ENCODE data around the gene GALNT9. TPM values are rescaled to one million over a fixed set of nuclear protein-coding genes. Genes with fewer than 3 reads are reported as not detected.

GALNT9 gene
- total and polyA plus RNA-seq, 8 donors: 0.15 to 3.1 (median 0.19) TPM; not detected in 5

- Histone ChIP-seq H3K27me3 (peaks cover 0 to 48% (median 7%) of the 10 kb centered on the region in 3 donors), H3K36me3 (no peaks in the 10 kb centered on the region), H3K27ac (no peak overlapping the region), H3K4me3 (no peak overlapping the region), H3K9me3 (peaks cover 0 to 40% (median 13%) of the 10 kb centered on the region in 4 donors), H3K4me1 (peaks cover 0 to 17% (median 5%) of the 10 kb centered on the region in 4 donors)
- WGBS, 5 donors: 82 to 91% (median 87%) methylated on average over 12 to 32 of the region's 33 CpGs
- DNase-seq: no peak
- no peak for TF ChIP-seq POLR2A (IDR thresholded peaks at IDR 0.05)
- no peak for TF ChIP-seq POLR2AphosphoS5 (IDR thresholded peaks at IDR 0.05)
- intact Hi-C loops (cut with DNase I; ENCODE audit: low total_unique reads): no loop called here
These were observed 147.7 kb downstream of the GALNT9 start for GRCh38 chr12:132181570-132182200.

- intact Hi-C loops (cut with DNase I; ENCODE audit: low total_unique reads): no loop called here
- Histone ChIP-seq H3K9me3 (peaks cover 0 to 33% (median 6%) of the 10 kb centered on the region in 4 donors), H3K4me1 (peaks cover 0 to 10% (median 7%) of the 10 kb centered on the region in 4 donors), H3K36me3 (no peaks in the 10 kb centered on the region), H3K27me3 (peaks cover 0 to 56% (median 15%) of the 10 kb centered on the region in 3 donors), H3K27ac (no peak overlapping the region), H3K4me3 (no peak overlapping the region)
- WGBS, 5 donors: 83 to 90% (median 88%) methylated on average over 30 of the region's 30 CpGs
- DNase-seq: no peak
- TF ChIP-seq POLR2AphosphoS5 (IDR thresholded peaks at IDR 0.05): no peak
- TF ChIP-seq POLR2A (IDR thresholded peaks at IDR 0.05): no peak
- no peak for TF ChIP-seq EP300 (IDR thresholded peaks at IDR 0.05)
- TF ChIP-seq, protein P1, sequence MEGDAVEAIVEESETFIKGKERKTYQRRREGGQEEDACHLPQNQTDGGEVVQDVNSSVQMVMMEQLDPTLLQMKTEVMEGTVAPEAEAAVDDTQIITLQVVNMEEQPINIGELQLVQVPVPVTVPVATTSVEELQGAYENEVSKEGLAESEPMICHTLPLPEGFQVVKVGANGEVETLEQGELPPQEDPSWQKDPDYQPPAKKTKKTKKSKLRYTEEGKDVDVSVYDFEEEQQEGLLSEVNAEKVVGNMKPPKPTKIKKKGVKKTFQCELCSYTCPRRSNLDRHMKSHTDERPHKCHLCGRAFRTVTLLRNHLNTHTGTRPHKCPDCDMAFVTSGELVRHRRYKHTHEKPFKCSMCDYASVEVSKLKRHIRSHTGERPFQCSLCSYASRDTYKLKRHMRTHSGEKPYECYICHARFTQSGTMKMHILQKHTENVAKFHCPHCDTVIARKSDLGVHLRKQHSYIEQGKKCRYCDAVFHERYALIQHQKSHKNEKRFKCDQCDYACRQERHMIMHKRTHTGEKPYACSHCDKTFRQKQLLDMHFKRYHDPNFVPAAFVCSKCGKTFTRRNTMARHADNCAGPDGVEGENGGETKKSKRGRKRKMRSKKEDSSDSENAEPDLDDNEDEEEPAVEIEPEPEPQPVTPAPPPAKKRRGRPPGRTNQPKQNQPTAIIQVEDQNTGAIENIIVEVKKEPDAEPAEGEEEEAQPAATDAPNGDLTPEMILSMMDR (IDR thresholded peaks at IDR 0.05): no peak
These were observed 148.5 kb downstream of the GALNT9 start for GRCh38 chr12:132180648-132181546.

DNA sequence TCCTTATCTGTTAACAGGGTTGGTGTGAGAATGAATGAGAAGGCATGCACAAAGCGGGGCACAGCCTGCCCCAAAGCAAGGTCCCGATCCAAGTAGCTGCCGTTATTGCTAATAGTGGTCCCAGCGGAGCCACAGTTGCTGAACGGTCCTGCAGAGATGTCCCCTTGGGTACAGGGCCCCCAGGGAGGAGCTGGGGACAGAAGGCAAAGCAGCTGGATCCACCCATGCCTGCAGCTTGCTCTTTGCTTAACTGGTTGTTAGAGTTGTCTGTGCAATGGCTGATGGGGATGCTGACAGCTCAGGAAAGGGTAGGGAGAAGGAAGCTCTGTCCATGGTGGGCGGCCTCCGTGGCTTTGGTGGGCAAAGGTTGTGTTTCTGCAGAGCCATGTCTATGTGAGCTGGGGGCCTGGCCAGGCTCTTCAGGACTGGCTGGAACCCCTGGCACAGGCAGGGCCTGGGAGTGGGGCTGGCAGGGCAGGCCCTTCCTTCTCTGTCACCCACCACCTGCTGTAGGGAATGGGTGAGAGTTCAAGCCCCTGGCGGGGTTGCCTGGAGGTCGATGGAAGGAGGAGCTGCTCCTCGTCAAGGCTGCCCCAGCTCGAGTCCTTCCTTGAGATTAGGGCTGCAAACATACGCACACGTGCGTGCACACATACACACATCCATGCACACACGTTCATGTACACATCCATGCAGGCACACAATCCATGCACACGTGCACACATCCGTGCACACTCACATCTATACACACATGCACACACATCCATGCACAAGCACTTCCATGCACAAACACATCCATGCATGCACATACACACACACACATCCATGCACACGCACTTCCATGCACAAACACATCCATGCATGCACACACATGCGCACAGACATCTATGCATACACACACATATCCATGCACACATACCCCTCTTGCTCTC is 149.7 kb downstream of the GALNT9 start:
- TF ChIP-seq EP300 (IDR thresholded peaks at IDR 0.05) (no peak), POLR2AphosphoS5 (IDR thresholded peaks at IDR 0.05) (no peak), POLR2A (IDR thresholded peaks at IDR 0.05) (no peak)
- TF ChIP-seq, protein P1 (IDR thresholded peaks at IDR 0.05): no peak
- Histone ChIP-seq H3K27ac (no peak overlapping the region), H3K9me3 (peaks cover 0 to 21% (median 2%) of the 10 kb centered on the region in 4 donors), H3K4me3 (no peak overlapping the region), H3K27me3 (peaks cover 0 to 68% (median 23%) of the 10 kb centered on the region in 3 donors), H3K4me1 (peaks cover 0 to 21% (median 15%) of the 10 kb centered on the region in 4 donors), H3K36me3 (no peaks in the 10 kb centered on the region)
- intact Hi-C loops (cut with DNase I; ENCODE audit: low total_unique reads): no loop called here
- DNase-seq: no peak
- 70 to 90% (median 81%) methylated on average over 19 of the region's 19 CpGs for WGBS, 5 donors

DNA sequence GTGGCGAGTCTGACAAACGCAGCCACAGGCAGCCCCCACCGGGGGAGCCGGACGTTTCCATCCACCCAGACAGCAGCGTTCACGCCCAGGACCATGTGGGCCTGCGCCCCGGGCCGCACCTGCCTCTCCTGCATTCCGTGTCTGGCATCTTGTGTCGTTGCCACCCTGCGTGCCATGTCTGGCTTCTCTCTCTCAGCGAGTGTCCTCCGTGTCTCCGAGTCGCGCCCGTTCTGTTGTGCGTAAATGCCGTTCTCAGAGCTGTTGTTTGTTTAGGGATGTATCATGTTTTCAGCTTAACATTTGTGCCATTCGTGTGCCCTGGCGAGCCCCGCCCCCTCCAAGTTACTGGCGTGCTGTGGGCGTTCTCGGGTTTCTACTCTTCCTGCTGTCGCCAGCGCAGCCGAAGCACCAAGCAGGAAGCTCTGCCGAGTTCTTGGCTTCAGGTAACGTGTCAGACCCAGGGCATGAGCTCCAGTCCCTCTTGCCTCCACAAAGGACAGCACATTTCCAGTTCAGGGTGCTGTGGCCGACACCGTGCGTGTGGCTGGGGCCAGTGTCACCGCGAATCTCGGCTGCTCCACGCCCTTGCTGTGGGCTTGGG is 150.5 kb downstream of the GALNT9 start:
- Histone ChIP-seq H3K4me3 (no peak overlapping the region), H3K36me3 (no peaks in the 10 kb centered on the region), H3K4me1 (peaks cover 0 to 25% (median 18%) of the 10 kb centered on the region in 4 donors), H3K9me3 (peaks cover 0 to 15% (median 0%) of the 10 kb centered on the region in 4 donors), H3K27ac (no peak overlapping the region), H3K27me3 (peaks cover 0 to 76% (median 30%) of the 10 kb centered on the region in 3 donors)
- DNase-seq: no peak
- WGBS, 5 donors: 50 to 62% (median 56%) methylated on average over 36 to 39 of the region's 39 CpGs
- TF ChIP-seq EP300 (IDR thresholded peaks at IDR 0.05): no peak
- TF ChIP-seq, protein P1 (IDR thresholded peaks at IDR 0.05): no peak
- no peak for TF ChIP-seq POLR2A (IDR thresholded peaks at IDR 0.05)
- TF ChIP-seq POLR2AphosphoS5 (IDR thresholded peaks at IDR 0.05): no peak
- intact Hi-C loops (cut with DNase I; ENCODE audit: low total_unique reads): no loop called here
